MM.1S (cell line): ENCODE data around the gene BEGAIN.

ENCODE experiments used
- EZH2 ChIP-seq: fragments of 300-600 bp; sonication (generic); optimal IDR thresholded peaks from 2 replicates; pipeline ENCODE3; 2017; ENCODE audit warnings: low read depth, mild to moderate bottlenecking, antibody characterized with exemption, low read length, mixed read lengths
- EZH2phosphoT487 ChIP-seq: fragments of 300-600 bp; sonication (generic); IDR thresholded peaks from 2 replicates; pipeline ENCODE4 v1.6.1; 2018; ENCODE audit warnings: antibody characterized with exemption, low read length

- TF ChIP-seq EZH2phosphoT487 (no peak), EZH2 (no peak)
Measured at GRCh38 chr14:100542619-100543205, 44.5 kb downstream of the BEGAIN start.
